ENCODE results near the gene ZFAND3.

ZFAND3 gene

GRCh38 chr6:37972994-37973757 lies 153.6 kb downstream of the ZFAND3 start:
- Histone ChIP-seq H3K27me3 (ENCODE audit: insufficient read depth, low read depth, severe bottlenecking) (no peaks in the 10 kb centered on the region), H3K9me3 (ENCODE audit: severe bottlenecking) (peaks cover 9% of the 10 kb centered on the region), H3K4me3 (ENCODE audit: low read depth, low read length) (no peak overlapping the region), H3K36me3 (no peaks in the 10 kb centered on the region; the same call in 1 of the 2 replicates), H3K27ac (no peak overlapping the region)
- TF ChIP-seq CTCF (IDR thresholded peaks at IDR 0.05; ENCODE audit: low read depth, low read length), result no peak
- DNase-seq, result no peak

GRCh38 chr6:37974381-37974780 lies 154.9 kb downstream of the ZFAND3 start:
- H3K27ac ChIP-seq, result no peak overlapping the region
- no peak for DNase-seq
- no peaks in the 10 kb centered on the region for H3K27me3 ChIP-seq (ENCODE audit: insufficient read depth, low read depth, severe bottlenecking)
- H3K9me3 ChIP-seq (ENCODE audit: severe bottlenecking), result peaks cover 9% of the 10 kb centered on the region
- no peak overlapping the region for H3K4me3 ChIP-seq (ENCODE audit: low read depth, low read length)
- no peak for TF ChIP-seq CTCF (IDR thresholded peaks at IDR 0.05; ENCODE audit: low read depth, low read length)
- H3K36me3 ChIP-seq, result no peaks in the 10 kb centered on the region; the same call in 1 of the 2 replicates

GRCh38 chr6:37974943-37975342 lies 155.4 kb downstream of the ZFAND3 start:
- H3K36me3 ChIP-seq, result no peaks in the 10 kb centered on the region; the same call in 1 of the 2 replicates
- H3K27ac ChIP-seq, result no peak overlapping the region
- H3K9me3 ChIP-seq (ENCODE audit: severe bottlenecking), result peaks cover 9% of the 10 kb centered on the region
- no peaks in the 10 kb centered on the region for H3K27me3 ChIP-seq (ENCODE audit: insufficient read depth, low read depth, severe bottlenecking)
- H3K4me3 ChIP-seq (ENCODE audit: low read depth, low read length), result no peak overlapping the region
- no peak for DNase-seq
- TF ChIP-seq CTCF (IDR thresholded peaks at IDR 0.05; ENCODE audit: low read depth, low read length), result no peak

- DNase-seq, result no peak
- TF ChIP-seq CTCF (IDR thresholded peaks at IDR 0.05; ENCODE audit: low read depth, low read length), result no peak
- H3K9me3 ChIP-seq (ENCODE audit: severe bottlenecking), result peaks cover 9% of the 10 kb centered on the region
- no peaks in the 10 kb centered on the region; the same call in 1 of the 2 replicates for H3K36me3 ChIP-seq
- H3K27ac ChIP-seq, result no peak overlapping the region
- no peak overlapping the region for H3K4me3 ChIP-seq (ENCODE audit: low read depth, low read length)
- no peaks in the 10 kb centered on the region for H3K27me3 ChIP-seq (ENCODE audit: insufficient read depth, low read depth, severe bottlenecking)
These were observed 158.2 kb downstream of the ZFAND3 start for GRCh38 chr6:37977715-37978114.

GRCh38 chr6:37979392-37980221 lies 160.1 kb downstream of the ZFAND3 start:
- no peaks in the 10 kb centered on the region; the same call in 1 of the 2 replicates for H3K36me3 ChIP-seq
- H3K27ac ChIP-seq, result no peak overlapping the region
- H3K9me3 ChIP-seq (ENCODE audit: severe bottlenecking), result peaks cover 6% of the 10 kb centered on the region
- TF ChIP-seq CTCF (IDR thresholded peaks at IDR 0.05; ENCODE audit: low read depth, low read length), result no peak
- no peaks in the 10 kb centered on the region for H3K27me3 ChIP-seq (ENCODE audit: insufficient read depth, low read depth, severe bottlenecking)
- DNase-seq, result no peak
- no peak overlapping the region for H3K4me3 ChIP-seq (ENCODE audit: low read depth, low read length)

Data from WERI-Rb-1 (cell line).